WTC11 (cell line): ENCODE measurements around the gene CD93. TPM values are rescaled to one million over a fixed set of nuclear protein-coding genes. Genes with fewer than 3 reads are reported as not detected.

ENCODE experiments used
- ATAC-seq: fragments of 200-7000 bp; cut with Tn5 transposase; 2 replicates; pipeline ENCODE4 v1.10.0; 2021; ENCODE audit warnings: mild to moderate bottlenecking, moderate library complexity
- CTCF ChIA-PET: fragments of 300-600 bp; sonication (Branson Sonifier 250); formaldehyde crosslinking; loops from one replicate; lab custom pipeline; 2021; ENCODE audit warnings: antibody characterized with exemption; lab: Charles Lee
- POLR2A ChIA-PET: fragments of 350-600 bp; sonication (Branson Sonifier 250); formaldehyde crosslinking; loops from one replicate; lab custom pipeline; 2021; ENCODE audit warnings: antibody characterized with exemption; lab: Charles Lee
- DNase-seq: peaks from one replicate; pipeline ENCODE4 v3.0.0; 2021; ENCODE audit warnings: low spot score
- H3K27ac Mint-ChIP-seq: 2 replicates; pipeline ENCODE4 v1.8.0; 2021; ENCODE audit warnings: mixed read lengths
- H3K27me3 Mint-ChIP-seq: 2 replicates; pipeline ENCODE4 v1.8.0; 2021; ENCODE audit warnings: low read depth, mild to moderate bottlenecking, moderate library complexity, mixed read lengths
- H3K36me3 Mint-ChIP-seq: 2 replicates; pipeline ENCODE4 v1.8.0; 2021; ENCODE audit warnings: mixed read lengths
- H3K4me1 Mint-ChIP-seq: 2 replicates; pipeline ENCODE4 v1.8.0; 2022; ENCODE audit warnings: mixed read lengths
- H3K4me3 Mint-ChIP-seq: 2 replicates; pipeline ENCODE4 v1.8.0; 2021; ENCODE audit warnings: mild to moderate bottlenecking, moderate library complexity, mixed read lengths
- H3K9me3 Mint-ChIP-seq: 2 replicates; pipeline ENCODE4 v1.8.0; 2021; ENCODE audit warnings: mixed read lengths
- AR ChIP-seq: fragments of 250-450 bp; sonication (Bioruptor Pico); IDR thresholded peaks from 2 replicates; pipeline ENCODE4 v1.9.0; 2021; ENCODE audit warnings: mild to moderate bottlenecking
- ATF6 ChIP-seq: sonication (generic); formaldehyde crosslinking; IDR thresholded peaks from 2 replicates; pipeline ENCODE4 v1.8.1; 2023; ENCODE audit warnings: mild to moderate bottlenecking, missing genetic modification reagents
- CREB1 ChIP-seq: sonication (generic); formaldehyde crosslinking; IDR thresholded peaks from 2 replicates; pipeline ENCODE4 v1.8.0; 2023; ENCODE audit warnings: mild to moderate bottlenecking, missing genetic modification reagents
- E2F5 ChIP-seq: sonication (generic); formaldehyde crosslinking; IDR thresholded peaks from 2 replicates; pipeline ENCODE4 v1.8.1; 2022; ENCODE audit warnings: mild to moderate bottlenecking, moderate library complexity, missing genetic modification reagents
- FOXJ3 ChIP-seq: sonication (generic); formaldehyde crosslinking; IDR thresholded peaks from 2 replicates; pipeline ENCODE4 v1.9.0; 2021; ENCODE audit warnings: missing genetic modification reagents, mild to moderate bottlenecking, borderline replicate concordance
- GRHL2 ChIP-seq: fragments of 250-450 bp; sonication (Bioruptor Pico); IDR thresholded peaks from 2 replicates; pipeline ENCODE4 v1.8.0; 2022; ENCODE audit warnings: mild to moderate bottlenecking, moderate library complexity; ENCODE audit not compliant: insufficient replicate concordance, severe bottlenecking
- MXD4 ChIP-seq: fragments of 250-450 bp; sonication (Bioruptor Pico); IDR thresholded peaks from 2 replicates; pipeline ENCODE4 v1.8.0; 2021; ENCODE audit warnings: mild to moderate bottlenecking, moderate library complexity, borderline replicate concordance
- NFATC4 ChIP-seq: fragments of 250-450 bp; sonication (Bioruptor Pico); IDR thresholded peaks from 2 replicates; pipeline ENCODE4 v1.9.0; 2021; ENCODE audit warnings: mild to moderate bottlenecking
- NFYB ChIP-seq: sonication (generic); formaldehyde crosslinking; conservative IDR thresholded peaks from 2 replicates; pipeline ENCODE4 v1.8.0; 2022; ENCODE audit warnings: low read depth, missing genetic modification reagents
- NR1H2 ChIP-seq: sonication (generic); formaldehyde crosslinking; IDR thresholded peaks from 2 replicates; pipeline ENCODE4 v1.9.0; 2021; ENCODE audit warnings: mild to moderate bottlenecking, moderate library complexity, missing genetic modification reagents
- PRDM15 ChIP-seq: sonication (generic); formaldehyde crosslinking; IDR thresholded peaks from 2 replicates; pipeline ENCODE4 v1.8.0; 2022; ENCODE audit warnings: missing genetic modification reagents
- TEAD1 ChIP-seq: sonication (generic); formaldehyde crosslinking; IDR thresholded peaks from 2 replicates; pipeline ENCODE4 v1.8.0; 2022; ENCODE audit warnings: mild to moderate bottlenecking, missing genetic modification reagents
- USF1 ChIP-seq: sonication (generic); formaldehyde crosslinking; IDR thresholded peaks from 2 replicates; pipeline ENCODE4 v1.8.0; 2022; ENCODE audit warnings: mild to moderate bottlenecking, missing genetic modification reagents
- ZNF512 ChIP-seq: sonication (generic); formaldehyde crosslinking; IDR thresholded peaks from 2 replicates; pipeline ENCODE4 v1.8.1; 2022; ENCODE audit warnings: missing genetic modification reagents, borderline replicate concordance
- ZNF532 ChIP-seq: fragments of 250-450 bp; sonication (Bioruptor Pico); IDR thresholded peaks from 2 replicates; pipeline ENCODE4 v1.9.0; 2021; ENCODE audit warnings: mild to moderate bottlenecking, borderline replicate concordance
- ZNF671 ChIP-seq: fragments of 250-450 bp; sonication (Bioruptor Pico); IDR thresholded peaks from 2 replicates; pipeline ENCODE4 v1.8.0; 2021; ENCODE audit warnings: mild to moderate bottlenecking
- ZSCAN18 ChIP-seq: fragments of 250-450 bp; sonication (Bioruptor Pico); IDR thresholded peaks from 2 replicates; pipeline ENCODE4 v2.1.2; 2022; ENCODE audit warnings: mild to moderate bottlenecking, moderate library complexity
- total RNA-seq: library from RNA; stranded (reverse); gene quantifications from 3 replicates; pipeline ENCODE4 v1.2.3, GENCODE V29; 2021

The CD93 gene
- total RNA-seq, 1 experiment from 2014 or later, result 0.09 TPM

GRCh38 chr20:23069108-23069507 lies 17.0 kb downstream of the CD93 start:
- ChIA-PET POLR2A (no interaction called here), CTCF (interaction anchor here (1.1 to 1.9 kb wide), 2 partner anchors 10 to 18 kb away, joined by 3 to 4 read pairs; no protein-coding TSS in a partner anchor)
- H3K4me3 Mint-ChIP-seq, result no peak overlapping the region
- DNase-seq (no peak), ATAC-seq (no peak)
- H3K36me3 Mint-ChIP-seq, result no peaks in the 10 kb centered on the region
- peaks cover 15% of the 10 kb centered on the region for H3K4me1 Mint-ChIP-seq
- no peak overlapping the region for H3K27ac Mint-ChIP-seq
- no peaks in the 10 kb centered on the region for H3K9me3 Mint-ChIP-seq
- TF ChIP-seq MXD4 (CRISPR knock-in tag) (no peak), E2F5 (CRISPR knock-in tag) (no peak), PRDM15 (CRISPR knock-in tag) (no peak), TEAD1 (CRISPR knock-in tag) (no peak), NFYB (CRISPR knock-in tag) (no peak), ZSCAN18 (no peak), AR (CRISPR knock-in tag) (no peak), USF1 (CRISPR knock-in tag) (no peak), ZNF532 (CRISPR knock-in tag) (no peak), FOXJ3 (no peak), GRHL2 (CRISPR knock-in tag) (no peak), ATF6 (no peak), CREB1 (CRISPR knock-in tag) (no peak), NR1H2 (CRISPR knock-in tag) (no peak), ZNF512 (CRISPR knock-in tag) (no peak), NFATC4 (no peak), ZNF671 (CRISPR knock-in tag) (no peak)
- TF ChIP-seq, all 79 proteins: peak for 0
- no peaks in the 10 kb centered on the region for H3K27me3 Mint-ChIP-seq
